ENCODE data around the gene CAPRIN2. TPM values are rescaled to one million over a fixed set of nuclear protein-coding genes. Genes with fewer than 3 reads are reported as not detected.

The CAPRIN2 gene
- total RNA-seq, 1 donor from 2014 or later: 14.5 TPM

- DNase-seq (ENCODE audit: low spot score): no peak
Observed at GRCh38 chr12:30763053-30763452, 8.3 kb upstream of the CAPRIN2 start.

DNA sequence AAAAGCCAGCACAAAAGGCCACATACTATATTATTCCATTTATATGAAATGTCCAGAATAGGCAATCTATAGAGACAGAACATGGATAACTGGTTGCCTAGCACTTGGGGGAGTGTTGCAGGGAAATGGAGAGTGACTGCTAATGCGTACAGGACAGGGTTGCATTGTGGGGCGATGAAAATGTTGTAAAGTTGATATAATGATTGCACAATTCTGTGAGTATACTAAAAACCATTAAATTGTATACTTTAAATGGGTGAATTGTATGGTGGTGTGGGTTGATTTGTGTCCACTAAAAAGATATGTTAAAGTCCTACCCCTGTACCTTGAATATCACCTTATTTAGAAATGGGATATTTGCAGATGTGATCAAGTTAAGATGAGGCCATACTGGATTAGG, 7.0 kb upstream of the CAPRIN2 start:
- DNase-seq (ENCODE audit: low spot score): no peak

GRCh38 chr12:30757316-30757715, 2.6 kb upstream of the CAPRIN2 start:
- no peak for DNase-seq (ENCODE audit: low spot score)

- DNase-seq (ENCODE audit: low spot score): no peak
Observed at GRCh38 chr12:30756074-30756473, 1.3 kb upstream of the CAPRIN2 start.

- DNase-seq (ENCODE audit: low spot score): no peak
Observed at GRCh38 chr12:30755395-30755762, 628 bp upstream of the CAPRIN2 start.

DNA sequence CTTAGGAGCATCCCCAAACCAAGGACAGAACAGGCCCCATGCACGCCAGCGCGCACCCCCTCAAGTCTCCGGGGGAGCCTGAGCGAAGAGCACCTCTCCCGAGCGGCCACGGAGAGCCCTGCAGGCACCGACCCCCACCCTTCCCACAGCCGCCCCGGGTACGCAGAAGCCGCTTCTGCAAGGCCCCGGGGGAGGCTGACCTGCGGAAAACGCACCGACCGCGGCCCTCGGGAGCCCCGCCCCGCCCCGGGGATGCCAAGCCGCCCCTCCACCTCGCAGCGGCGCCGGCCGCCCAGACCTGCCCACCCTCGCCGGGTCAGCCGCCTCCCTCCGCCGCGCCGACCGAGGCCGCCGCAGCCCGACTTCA, 385 bp downstream of the CAPRIN2 start:
- DNase-seq (ENCODE audit: low spot score): peak; percentile 92

DNA sequence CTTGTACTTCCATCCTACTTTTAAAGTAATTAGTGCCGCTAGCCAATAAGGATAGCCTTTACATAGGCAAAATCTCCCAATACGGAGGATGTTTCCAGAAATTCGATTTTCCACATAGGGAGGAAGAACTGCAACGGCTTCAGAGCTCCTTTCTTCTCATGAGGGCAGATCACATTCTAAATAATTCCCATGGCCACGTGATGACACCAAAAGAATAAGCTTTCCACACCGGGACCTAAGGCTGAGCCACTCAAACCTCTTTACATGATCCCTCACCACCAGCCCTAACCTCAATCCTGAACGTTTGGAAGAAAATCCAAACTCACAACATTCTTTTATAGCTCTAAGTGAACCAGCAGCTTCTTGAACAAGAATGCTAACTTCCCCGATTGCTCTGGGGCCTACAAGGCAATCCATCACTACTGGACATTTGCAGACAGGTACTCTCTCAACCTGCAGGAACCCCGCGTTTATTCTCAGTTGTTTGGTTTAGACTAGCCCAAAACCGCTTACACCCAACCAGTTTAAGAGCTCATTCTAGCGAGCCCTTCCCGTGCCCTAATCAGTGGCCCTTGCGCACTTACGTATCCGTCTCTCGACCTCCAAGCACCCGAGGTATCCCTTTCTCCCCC, 884 bp downstream of the CAPRIN2 start:
- DNase-seq (ENCODE audit: low spot score): no peak

DNA sequence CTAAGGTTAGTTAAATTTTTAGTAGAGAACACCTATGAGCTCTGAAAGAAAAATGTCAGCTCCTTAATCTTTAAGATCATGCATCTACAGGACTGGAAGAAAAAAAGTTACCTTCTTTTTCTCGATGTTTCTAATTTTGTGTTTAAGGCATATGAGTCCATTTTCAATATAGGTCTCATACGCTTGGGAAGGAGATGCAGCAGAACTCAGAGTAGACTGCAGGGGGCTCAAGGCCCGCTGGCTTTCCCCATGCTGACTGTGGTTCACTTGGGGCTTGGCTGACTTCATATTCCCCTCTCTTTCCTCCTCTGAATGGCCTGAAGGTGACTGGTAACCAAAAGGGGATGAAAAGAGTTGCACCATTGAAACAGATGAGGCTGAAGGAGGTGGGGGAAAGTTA, 1.5 kb downstream of the CAPRIN2 start:
- DNase-seq (ENCODE audit: low spot score): no peak

DNA sequence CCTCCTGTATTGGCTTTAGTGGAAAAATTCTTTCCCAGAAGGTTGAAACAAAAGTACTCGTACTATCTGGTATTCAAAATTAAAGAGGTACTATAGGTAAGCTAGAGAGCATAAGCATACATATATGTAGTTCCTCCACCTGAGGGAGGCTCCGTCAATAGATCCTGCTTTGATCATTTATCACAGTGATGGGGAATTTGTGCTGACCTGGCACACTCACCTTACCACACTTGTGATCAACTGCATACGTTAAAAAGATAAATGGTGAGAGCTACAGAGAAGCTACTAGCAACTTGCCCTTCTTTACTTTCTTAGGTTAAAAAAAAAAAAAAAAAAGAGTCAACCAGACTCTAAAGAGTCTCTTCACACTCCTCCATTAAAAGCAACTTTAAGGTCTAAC, 2.5 kb downstream of the CAPRIN2 start:
- DNase-seq (ENCODE audit: low spot score): no peak

DNA sequence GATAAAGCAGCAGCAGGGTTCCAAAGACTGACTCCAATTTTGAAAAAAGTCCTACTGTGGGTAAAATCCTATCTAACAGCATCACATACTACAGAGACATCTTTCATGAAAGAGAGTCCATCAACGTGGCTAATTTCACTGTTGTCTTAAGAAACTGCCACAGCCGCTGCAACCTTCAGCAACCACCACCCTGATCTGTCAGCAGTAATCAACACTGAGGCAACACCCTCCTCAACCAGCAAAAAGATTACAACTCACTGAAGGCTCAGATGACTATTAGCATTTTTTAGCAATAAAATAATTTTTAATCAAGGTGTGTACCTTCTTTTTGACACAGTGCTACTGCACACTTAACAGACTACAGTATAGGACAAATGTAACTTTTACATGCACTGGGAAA, 6.6 kb downstream of the CAPRIN2 start:
- DNase-seq (ENCODE audit: low spot score): no peak

DNA sequence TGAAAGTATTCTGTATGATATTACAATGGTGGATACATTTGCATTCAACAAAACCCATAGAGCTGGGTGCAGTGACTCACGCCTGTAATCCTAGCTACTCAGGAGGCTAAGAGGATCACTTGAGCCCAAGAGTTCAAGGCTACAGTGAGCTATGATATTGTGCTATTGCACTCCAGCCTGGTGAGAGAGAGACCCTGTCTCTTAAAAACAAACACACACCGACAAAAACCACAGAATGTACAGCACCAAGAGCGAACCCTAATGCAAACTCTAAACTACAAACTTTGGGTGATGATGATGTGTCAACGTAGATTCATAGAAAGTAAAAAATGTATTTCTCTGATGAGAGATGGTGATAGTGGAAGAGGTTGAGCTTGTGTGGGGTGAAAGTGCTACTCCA, 8.6 kb downstream of the CAPRIN2 start:
- DNase-seq (ENCODE audit: low spot score): no peak

DNA sequence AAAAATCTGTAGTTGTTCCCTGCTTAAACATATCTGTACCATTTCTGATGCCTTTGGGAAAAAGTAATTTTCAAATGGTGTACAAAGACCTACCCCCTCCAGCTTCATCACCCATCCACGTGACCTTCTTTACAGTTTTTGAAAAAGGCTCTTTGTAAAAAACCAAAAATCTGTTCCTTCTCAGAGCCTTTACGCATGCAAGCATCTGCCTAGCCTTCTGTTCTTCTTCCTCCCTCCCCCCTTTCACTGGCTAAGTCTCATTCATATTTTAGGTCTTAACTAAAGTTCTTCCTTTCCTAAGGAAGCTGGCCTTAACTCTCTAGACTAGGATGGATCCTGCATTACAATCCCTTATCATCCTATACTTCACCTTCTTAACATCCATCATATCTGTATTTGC, 10.4 kb downstream of the CAPRIN2 start:
- no peak for DNase-seq (ENCODE audit: low spot score)

GRCh38 chr12:30740274-30740673, 14.5 kb downstream of the CAPRIN2 start:
- DNase-seq (ENCODE audit: low spot score): no peak

- no peak for DNase-seq (ENCODE audit: low spot score)
Observed at GRCh38 chr12:30739020-30739419, 15.7 kb downstream of the CAPRIN2 start.

DNA sequence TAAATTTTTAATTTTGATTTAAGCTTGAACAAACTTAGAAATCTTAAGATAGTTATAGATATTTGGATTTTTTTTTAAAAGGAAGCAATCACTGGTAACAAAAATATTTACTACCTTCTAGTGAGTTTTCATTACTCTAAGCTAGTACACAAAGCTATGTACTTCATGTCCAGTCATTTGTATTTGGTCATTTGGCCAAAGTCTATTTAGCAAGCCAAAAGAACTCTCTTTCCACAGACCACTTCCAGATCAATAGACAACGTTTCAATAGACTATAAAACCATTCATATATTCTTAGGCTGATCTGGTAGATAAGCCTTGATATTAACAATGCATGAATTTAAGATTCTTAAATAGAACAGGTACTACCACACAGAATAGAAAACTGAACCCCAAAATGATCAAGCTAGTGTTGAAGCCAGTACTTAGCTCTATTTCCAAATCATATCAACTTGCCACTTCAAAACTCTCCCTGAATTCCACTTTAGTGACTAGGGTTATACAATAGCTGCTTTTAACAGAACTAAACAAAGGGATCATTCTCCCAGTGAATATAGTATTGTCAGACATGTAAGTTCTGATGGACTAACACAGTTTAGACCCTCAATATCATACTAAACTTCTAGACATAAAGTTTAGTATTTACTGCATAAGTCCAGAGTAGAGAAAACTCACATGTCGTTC, 21.7 kb downstream of the CAPRIN2 start:
- DNase-seq (ENCODE audit: low spot score): no peak

- DNase-seq (ENCODE audit: low spot score): no peak
Observed at GRCh38 chr12:30730011-30730410, 24.7 kb downstream of the CAPRIN2 start.

DNA sequence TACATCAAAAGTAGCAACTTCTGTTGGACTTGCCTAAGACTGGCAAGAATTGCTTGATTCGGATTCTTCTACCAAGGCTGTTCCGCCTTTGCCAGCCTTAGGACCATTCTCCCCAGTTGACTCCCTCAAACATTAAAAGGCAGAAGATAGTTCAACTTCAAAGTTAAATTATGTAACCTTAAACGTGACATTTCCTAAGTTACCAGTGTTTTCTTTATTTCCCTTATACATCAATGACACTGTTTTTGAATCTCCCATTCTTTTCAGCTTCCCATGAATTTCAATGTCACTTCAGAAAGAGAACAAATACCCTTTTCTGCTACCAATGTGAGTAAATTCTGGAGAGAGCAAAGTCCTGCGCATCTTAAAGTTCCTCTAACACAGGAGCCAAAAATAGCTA, 25.2 kb downstream of the CAPRIN2 start:
- no peak for DNase-seq (ENCODE audit: low spot score)

- DNase-seq (ENCODE audit: low spot score): no peak
Observed at GRCh38 chr12:30726647-30727046, 28.1 kb downstream of the CAPRIN2 start.

- no peak for DNase-seq (ENCODE audit: low spot score)
Observed at GRCh38 chr12:30725739-30726138, 29.0 kb downstream of the CAPRIN2 start.

DNA sequence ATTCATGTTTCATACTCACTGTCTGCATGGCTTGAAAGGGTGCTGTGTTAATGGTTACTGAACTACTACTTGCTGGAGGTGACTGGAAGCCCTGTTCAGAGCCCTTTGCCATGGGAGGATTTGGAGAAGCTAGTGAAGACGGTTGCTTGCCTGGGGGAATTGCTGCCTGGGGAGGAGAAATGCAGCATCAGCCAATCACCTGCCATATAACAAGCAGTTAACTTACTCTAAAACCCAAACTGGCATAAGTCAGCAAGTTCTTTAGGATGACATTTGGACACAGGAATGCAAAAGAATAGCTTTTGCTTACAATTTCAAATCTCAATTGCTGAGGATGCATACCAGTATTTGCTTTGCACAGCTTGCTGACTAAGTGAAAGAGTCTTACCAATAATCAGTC, 35.7 kb downstream of the CAPRIN2 start:
- DNase-seq (ENCODE audit: low spot score): no peak

- DNase-seq (ENCODE audit: low spot score): no peak
Observed at GRCh38 chr12:30707613-30708342, 47.0 kb downstream of the CAPRIN2 start.

- no peak for DNase-seq (ENCODE audit: low spot score)
Observed at GRCh38 chr12:30706476-30706875, 48.3 kb downstream of the CAPRIN2 start.

DNA sequence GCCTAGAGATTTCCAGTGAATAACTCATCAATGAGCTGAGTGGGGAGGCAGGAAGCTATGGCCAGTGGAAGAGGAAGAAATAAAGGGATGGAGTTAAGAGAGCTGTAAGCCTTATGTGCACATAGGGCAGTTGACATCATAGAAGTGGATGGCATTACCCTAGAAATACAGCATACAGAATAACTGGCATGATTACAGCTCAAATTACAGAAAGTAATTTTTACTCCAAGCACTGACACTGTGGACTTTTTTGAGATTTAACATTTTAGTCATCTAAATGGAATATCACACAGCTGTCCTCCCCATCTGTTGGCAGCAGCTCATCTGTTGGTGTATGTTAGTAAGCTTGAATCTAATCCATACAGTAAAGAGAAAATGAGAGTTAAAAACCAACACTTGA, 53.7 kb downstream of the CAPRIN2 start:
- DNase-seq (ENCODE audit: low spot score): no peak
